Liver (tissue), 9 donors: Measurements from ENCODE around the gene EMD. TPM values are rescaled to one million over a fixed set of nuclear protein-coding genes. Genes with fewer than 3 reads are reported as not detected.

Experiments
- DNase-seq: peaks from one replicate; pipeline ENCODE4 v3.0.0-alpha.2; 2017; ENCODE audit warnings: low spot score
- H3K27ac ChIP-seq, 2 donors: one replicate each; pipeline ENCODE4 v1.7.0; 2013; ENCODE audit warnings: inconsistent platforms in 2 of 2, low read length in 2 of 2, control low read depth in 1 of 2, low read depth in 1 of 2, mild to moderate bottlenecking in 1 of 2
- H3K27me3 ChIP-seq, 4 donors: one replicate each; pipeline versions ENCODE4 v1.6.1 to v1.7.0; 2013; ENCODE audit warnings: low read length in 3 of 4, inconsistent platforms in 1 of 4, mild to moderate bottlenecking in 1 of 4, moderate library complexity in 1 of 4; ENCODE audit not compliant: control insufficient read depth in 4 of 4, insufficient read depth in 4 of 4
- H3K36me3 ChIP-seq, 4 donors: one replicate each; pipeline versions ENCODE4 v1.6.1 to v1.7.0; 2013; ENCODE audit warnings: low read length in 3 of 4, mild to moderate bottlenecking in 3 of 4, low read depth in 1 of 4, moderate library complexity in 1 of 4; ENCODE audit not compliant: control insufficient read depth in 4 of 4, insufficient read depth in 3 of 4
- H3K4me1 ChIP-seq, 4 donors: one replicate each; pipeline versions ENCODE4 v1.6.1 to v1.7.0; 2013; ENCODE audit warnings: low read length in 3 of 4, mild to moderate bottlenecking in 3 of 4, moderate library complexity in 1 of 4; ENCODE audit not compliant: control insufficient read depth in 4 of 4, insufficient read depth in 4 of 4
- H3K4me3 ChIP-seq, 3 donors: one replicate each; pipeline versions ENCODE4 v1.6.1 to v1.7.0; 2013; ENCODE audit warnings: low read length in 3 of 3, control low read depth in 1 of 3, low read depth in 1 of 3, mild to moderate bottlenecking in 1 of 3
- H3K9ac ChIP-seq, 2 donors: one replicate each; pipeline ENCODE4 v1.7.0; 2013; ENCODE audit warnings: low read length in 2 of 2, mild to moderate bottlenecking in 2 of 2, moderate library complexity in 2 of 2, control low read depth in 1 of 2, low read depth in 1 of 2
- H3K9me3 ChIP-seq, 4 donors: one replicate each; pipeline versions ENCODE4 v1.6.1 to v1.7.0; 2013; ENCODE audit warnings: low read length in 3 of 4; ENCODE audit not compliant: control insufficient read depth in 4 of 4
- ATF3 ChIP-seq: IDR thresholded peaks from 2 replicates; pipeline ENCODE4 v1.6.1; 2016; ENCODE audit warnings: antibody characterized with exemption
- CTCF ChIP-seq: fragments of 150-350 bp; IDR thresholded peaks from 2 replicates; pipeline ENCODE4 v1.5.1; 2017; ENCODE audit warnings: improper control_type of control experiment, low read depth, low read length; ENCODE audit not compliant: missing input control
- FOXA1 ChIP-seq: IDR thresholded peaks from 2 replicates; pipeline ENCODE4 v1.6.1; 2016; ENCODE audit warnings: antibody characterized with exemption
- HNF4A ChIP-seq, 2 donors: conservative IDR thresholded peaks; 2 replicates each; pipeline ENCODE4 v1.6.1; 2016; ENCODE audit warnings: antibody characterized with exemption in 2 of 2, mild to moderate bottlenecking in 2 of 2
- JUND ChIP-seq, 2 donors: IDR thresholded peaks; 2 replicates each; pipeline ENCODE4 v1.6.1; 2016; ENCODE audit warnings: antibody characterized with exemption in 2 of 2
- RXRA ChIP-seq, 2 donors: IDR thresholded peaks; 2 replicates each; pipeline ENCODE4 v1.6.1; 2017 to 2018; ENCODE audit warnings: antibody characterized with exemption in 2 of 2, mild to moderate bottlenecking in 1 of 2
- SP1 ChIP-seq: IDR thresholded peaks from 2 replicates; pipeline ENCODE4 v1.6.1; 2018; ENCODE audit warnings: antibody characterized with exemption, mild to moderate bottlenecking
- TAF1 ChIP-seq: conservative IDR thresholded peaks from 2 replicates; pipeline ENCODE4 v1.6.1; 2016; ENCODE audit warnings: antibody characterized with exemption, mild to moderate bottlenecking
- YY1 ChIP-seq: IDR thresholded peaks from 2 replicates; pipeline ENCODE4 v1.6.1; 2016; ENCODE audit warnings: antibody characterized with exemption, mild to moderate bottlenecking
- ZBTB33 ChIP-seq: IDR thresholded peaks from 2 replicates; pipeline ENCODE4 v1.6.1; 2016; ENCODE audit warnings: antibody characterized with exemption
- WGBS: extraction: QIAGEN DNeasy Blood & Tissue Kit; methylation state at CpG from one replicate; pipeline ENCODE4 v1.1.7; 2013; 5-methylcytosine and 5-hydroxymethylcytosine counted together
- polyA plus RNA-seq, 2 donors: library from polyadenylated mRNA; stranded (reverse) in 1 of 2; unstranded in 1 of 2; fragments of 200-250 nt in 1 of 2; fragments of >200 nt in 1 of 2; fragmentation: Nextera tagmentation in 1 of 2; extraction: Ambion mirVana in 1 of 2; gene quantifications; one replicate each; pipeline versions ENCODE4 v1.2.1 to v1.2.3, GENCODE V29; 2013 to 2015
- total RNA-seq, 2 donors: library from RNA; depleted of rRNA; stranded (reverse); fragments of >200 nt; gene quantifications; one replicate each; pipeline ENCODE4 v1.2.3, GENCODE V29; 2014
- donor health status: healthy.
- donor health status: healthy.
- donor health status: healthy.
- donor health status: healthy.
- donor health status: healthy.

The EMD gene
- total and polyA plus RNA-seq, 4 donors = 11.6 to 38.0 (median 17.0) TPM

GRCh38 chrX:154363706-154364439, 15.2 kb upstream of the EMD start:
- Histone ChIP-seq H3K9ac (no peak overlapping the region), H3K4me1 (peaks cover 5 to 15% (median 6%) of the 10 kb centered on the region in 4 donors), H3K9me3 (no peaks in the 10 kb centered on the region), H3K27me3 (no peaks in the 10 kb centered on the region), H3K36me3 (peaks cover 0 to 2% (median 0%) of the 10 kb centered on the region in 4 donors), H3K27ac (no peak overlapping the region), H3K4me3 (no peak overlapping the region)
- DNase-seq = no peak
- WGBS = 78% methylated on average over 20 of the region's 20 CpGs
- no peak for TF ChIP-seq ATF3
- TF ChIP-seq TAF1 = no peak
- no peak for TF ChIP-seq ZBTB33
- no peak for TF ChIP-seq SP1
- no peak for TF ChIP-seq RXRA (IDR thresholded peaks at IDR 0.05)

- H3K9ac ChIP-seq = no peak overlapping the region
- no peak for DNase-seq
- 88% methylated on average over 20 of the region's 20 CpGs for WGBS
- peaks cover 5 to 16% (median 6%) of the 10 kb centered on the region in 4 donors for H3K4me1 ChIP-seq
- no peaks in the 10 kb centered on the region for H3K9me3 ChIP-seq
- no peak overlapping the region for H3K4me3 ChIP-seq
- no peaks in the 10 kb centered on the region for H3K27me3 ChIP-seq
- TF ChIP-seq SP1 (no peak), JUND (IDR thresholded peaks at IDR 0.05) (no peak), CTCF (no peak), YY1 (no peak), HNF4A (conservative IDR thresholded peaks at IDR 0.05) (no peak)
- no peak overlapping the region for H3K27ac ChIP-seq
- H3K36me3 ChIP-seq = peaks cover 0 to 2% (median 0%) of the 10 kb centered on the region in 4 donors
These were observed 14.0 kb upstream of the EMD start for GRCh38 chrX:154365052-154365600.

GRCh38 chrX:154365997-154366665, 13.0 kb upstream of the EMD start:
- Histone ChIP-seq H3K27me3 (no peaks in the 10 kb centered on the region), H3K9ac (no peak overlapping the region), H3K4me1 (peaks cover 3 to 24% (median 9%) of the 10 kb centered on the region in 4 donors), H3K4me3 (no peak overlapping the region), H3K36me3 (peaks cover 0 to 2% (median 0%) of the 10 kb centered on the region in 4 donors), H3K27ac (no peak overlapping the region), H3K9me3 (no peaks in the 10 kb centered on the region)
- TF ChIP-seq FOXA1 (no peak), RXRA (IDR thresholded peaks at IDR 0.05) (no peak), ZBTB33 (no peak), SP1 (no peak)
- WGBS = 94% methylated on average over 32 of the region's 32 CpGs
- no peak for DNase-seq
